Measurements from ENCODE around the gene CTLA4. TPM values are rescaled to one million over a fixed set of nuclear protein-coding genes. Genes with fewer than 3 reads are reported as not detected.

Gene CTLA4
- total RNA-seq, 1 donor from 2014 or later = 1.4 TPM

DNA sequence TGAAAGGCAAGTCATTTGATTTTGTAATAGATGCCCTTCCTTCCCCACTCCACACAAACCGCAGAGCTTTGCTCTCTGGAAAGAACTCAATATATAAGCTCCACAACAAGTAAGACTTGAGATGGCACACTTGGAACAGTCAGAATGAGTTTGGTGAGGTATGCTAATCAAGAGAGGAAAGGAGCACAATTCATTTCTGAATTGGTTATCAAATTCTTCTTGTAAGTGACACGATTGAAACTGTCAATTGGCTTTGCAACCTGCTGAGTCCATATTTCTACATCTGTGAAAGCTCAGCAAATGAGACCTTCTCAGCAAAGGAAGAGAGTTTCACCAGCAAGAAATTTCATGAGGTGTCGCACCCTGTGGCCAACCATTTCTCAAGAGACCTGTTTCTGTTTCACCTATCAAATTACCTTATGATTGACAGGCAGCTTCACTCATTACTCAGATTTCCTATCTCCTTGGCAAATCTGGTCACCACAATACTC lies 19.1 kb downstream of the CTLA4 start:
- Histone ChIP-seq H3K27ac (no peak overlapping the region), H3K4me1 (no peaks in the 10 kb centered on the region), H3K9me3 (no peaks in the 10 kb centered on the region), H3K27me3 (no peaks in the 10 kb centered on the region), H3K36me3 (no peaks in the 10 kb centered on the region), H3K4me3 (no peak overlapping the region)
- TF ChIP-seq, protein P1, sequence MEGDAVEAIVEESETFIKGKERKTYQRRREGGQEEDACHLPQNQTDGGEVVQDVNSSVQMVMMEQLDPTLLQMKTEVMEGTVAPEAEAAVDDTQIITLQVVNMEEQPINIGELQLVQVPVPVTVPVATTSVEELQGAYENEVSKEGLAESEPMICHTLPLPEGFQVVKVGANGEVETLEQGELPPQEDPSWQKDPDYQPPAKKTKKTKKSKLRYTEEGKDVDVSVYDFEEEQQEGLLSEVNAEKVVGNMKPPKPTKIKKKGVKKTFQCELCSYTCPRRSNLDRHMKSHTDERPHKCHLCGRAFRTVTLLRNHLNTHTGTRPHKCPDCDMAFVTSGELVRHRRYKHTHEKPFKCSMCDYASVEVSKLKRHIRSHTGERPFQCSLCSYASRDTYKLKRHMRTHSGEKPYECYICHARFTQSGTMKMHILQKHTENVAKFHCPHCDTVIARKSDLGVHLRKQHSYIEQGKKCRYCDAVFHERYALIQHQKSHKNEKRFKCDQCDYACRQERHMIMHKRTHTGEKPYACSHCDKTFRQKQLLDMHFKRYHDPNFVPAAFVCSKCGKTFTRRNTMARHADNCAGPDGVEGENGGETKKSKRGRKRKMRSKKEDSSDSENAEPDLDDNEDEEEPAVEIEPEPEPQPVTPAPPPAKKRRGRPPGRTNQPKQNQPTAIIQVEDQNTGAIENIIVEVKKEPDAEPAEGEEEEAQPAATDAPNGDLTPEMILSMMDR (IDR thresholded peaks at IDR 0.05) = no peak
- peak; percentile 43 for ATAC-seq
- intact Hi-C loops (cut with DNase I) = no loop called here
- no peak for DNase-seq

DNA sequence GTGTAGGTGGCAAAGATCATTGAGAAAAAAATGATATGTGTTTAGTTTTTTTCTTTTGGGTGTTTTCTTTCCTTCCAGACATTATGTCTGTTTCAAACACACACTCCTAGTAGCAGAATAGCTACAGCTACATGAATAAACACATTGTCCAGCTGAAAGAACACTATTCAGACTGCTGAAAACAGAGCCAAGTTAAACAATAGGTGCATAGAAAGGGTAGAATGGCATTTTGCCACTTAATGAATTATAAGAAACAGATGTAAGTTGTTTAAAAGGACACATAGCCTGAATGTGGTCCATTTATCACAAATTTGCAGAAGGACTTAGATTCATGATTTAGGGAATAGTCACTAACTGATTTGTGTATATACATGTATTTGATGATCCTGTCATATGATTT lies 20.1 kb downstream of the CTLA4 start:
- DNase-seq = no peak
- intact Hi-C loops (cut with DNase I) = no loop called here
- ATAC-seq = no peak
- no peak overlapping the region for H3K27ac ChIP-seq
- no peaks in the 10 kb centered on the region for H3K4me1 ChIP-seq
- no peaks in the 10 kb centered on the region for H3K36me3 ChIP-seq
- H3K4me3 ChIP-seq = no peak overlapping the region
- TF ChIP-seq, protein P1 (IDR thresholded peaks at IDR 0.05) = no peak
- no peaks in the 10 kb centered on the region for H3K27me3 ChIP-seq
- no peaks in the 10 kb centered on the region for H3K9me3 ChIP-seq

DNA sequence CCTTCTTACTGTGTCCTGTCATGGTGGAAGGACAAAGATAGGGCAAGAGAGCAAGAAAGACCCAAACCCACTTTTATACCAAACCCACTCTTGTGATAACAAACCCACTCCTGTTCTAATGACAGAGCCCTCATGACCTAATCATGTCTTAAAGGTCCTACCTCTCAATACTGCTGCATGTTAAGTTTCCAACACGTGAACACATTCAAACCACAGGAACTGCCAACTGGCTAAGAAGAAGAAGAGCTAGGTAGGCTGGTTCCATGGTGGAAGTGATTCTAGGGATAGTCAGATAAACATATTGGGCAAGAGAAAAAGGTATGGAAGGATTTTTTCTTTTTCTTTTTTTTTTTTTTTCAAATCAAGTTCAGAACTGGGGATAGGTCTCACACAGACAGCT lies 22.0 kb downstream of the CTLA4 start:
- no peaks in the 10 kb centered on the region for H3K4me1 ChIP-seq
- no peaks in the 10 kb centered on the region for H3K9me3 ChIP-seq
- no peak for ATAC-seq
- TF ChIP-seq, protein P1 (IDR thresholded peaks at IDR 0.05) = no peak
- H3K36me3 ChIP-seq = no peaks in the 10 kb centered on the region
- intact Hi-C loops (cut with DNase I) = no loop called here
- H3K27ac ChIP-seq = no peak overlapping the region
- no peak for DNase-seq
- H3K4me3 ChIP-seq = no peak overlapping the region
- no peaks in the 10 kb centered on the region for H3K27me3 ChIP-seq

DNA sequence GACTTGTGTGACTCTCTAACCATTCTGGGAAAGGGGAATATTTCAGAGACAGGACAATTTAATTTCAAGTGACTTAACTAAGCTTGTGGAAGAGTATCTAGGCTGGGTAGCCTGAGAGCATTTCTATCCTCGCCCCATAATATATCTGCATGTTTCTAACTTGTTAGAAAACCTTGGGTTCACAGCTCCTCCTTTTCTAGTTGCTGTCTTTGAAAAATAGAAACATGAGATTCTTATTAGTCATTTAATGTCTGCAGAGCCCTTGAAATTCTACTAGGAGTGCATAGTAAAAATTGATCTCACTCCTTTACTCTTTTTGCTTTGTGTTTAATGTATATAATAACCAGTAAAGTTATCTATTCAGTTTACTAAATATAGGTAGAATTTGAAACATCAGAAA lies 22.4 kb downstream of the CTLA4 start:
- Histone ChIP-seq H3K9me3 (no peaks in the 10 kb centered on the region), H3K27me3 (no peaks in the 10 kb centered on the region), H3K4me1 (no peaks in the 10 kb centered on the region), H3K36me3 (no peaks in the 10 kb centered on the region), H3K27ac (no peak overlapping the region), H3K4me3 (no peak overlapping the region)
- intact Hi-C loops (cut with DNase I) = no loop called here
- no peak for ATAC-seq
- no peak for DNase-seq
- TF ChIP-seq, protein P1 (IDR thresholded peaks at IDR 0.05) = no peak

DNA sequence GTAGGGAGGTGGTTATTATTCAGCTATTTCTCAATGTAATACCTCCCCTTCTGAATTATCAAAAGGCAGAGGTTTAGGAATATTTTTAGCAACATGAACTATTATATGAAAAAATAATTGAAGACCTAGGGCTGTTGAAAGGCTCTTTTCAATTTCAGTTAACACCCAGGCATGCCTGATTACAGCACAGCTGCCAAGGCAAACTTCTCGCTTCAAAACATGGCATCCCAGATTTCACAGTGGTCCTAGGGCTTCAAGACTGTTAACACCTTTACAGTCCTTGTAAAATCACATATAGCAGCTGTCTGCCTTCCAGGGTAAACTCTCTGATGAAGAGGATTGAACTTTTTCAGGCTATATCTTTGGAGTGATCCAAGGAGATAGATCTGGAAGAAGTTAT lies 23.2 kb downstream of the CTLA4 start:
- intact Hi-C loops (cut with DNase I) = no loop called here
- no peak overlapping the region for H3K4me3 ChIP-seq
- no peak for ATAC-seq
- no peaks in the 10 kb centered on the region for H3K36me3 ChIP-seq
- DNase-seq = no peak
- H3K27ac ChIP-seq = no peak overlapping the region
- H3K27me3 ChIP-seq = no peaks in the 10 kb centered on the region
- H3K4me1 ChIP-seq = no peaks in the 10 kb centered on the region
- TF ChIP-seq, protein P1 (IDR thresholded peaks at IDR 0.05) = no peak
- no peaks in the 10 kb centered on the region for H3K9me3 ChIP-seq

DNA sequence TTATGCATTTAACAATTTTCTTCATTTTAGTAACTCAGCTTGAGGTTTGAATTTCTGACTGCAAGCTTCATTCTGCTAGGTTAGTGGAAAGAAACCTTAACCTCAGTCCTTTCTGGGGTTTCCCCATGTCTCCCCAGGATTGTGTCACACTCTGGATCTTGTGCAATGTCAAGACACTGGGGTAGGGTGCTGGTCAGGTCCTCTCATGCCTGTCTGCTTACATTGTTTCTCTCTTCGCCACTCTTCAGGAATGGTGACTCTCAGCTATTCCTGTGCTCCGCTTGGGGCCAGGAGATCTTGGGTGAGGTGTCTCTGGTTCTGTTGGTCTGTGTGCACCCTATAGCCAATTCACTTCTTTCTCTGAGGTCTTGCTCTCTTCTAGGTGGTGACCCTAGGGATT lies 23.9 kb downstream of the CTLA4 start:
- H3K4me3 ChIP-seq = no peak overlapping the region
- TF ChIP-seq, protein P1 (IDR thresholded peaks at IDR 0.05) = no peak
- no peaks in the 10 kb centered on the region for H3K27me3 ChIP-seq
- intact Hi-C loops (cut with DNase I) = no loop called here
- H3K27ac ChIP-seq = no peak overlapping the region
- ATAC-seq (peak; percentile 82), DNase-seq (no peak)
- no peaks in the 10 kb centered on the region for H3K4me1 ChIP-seq
- no peaks in the 10 kb centered on the region for H3K36me3 ChIP-seq
- no peaks in the 10 kb centered on the region for H3K9me3 ChIP-seq
